Ramos (cell line): ENCODE results near the gene HOXD11.

ENCODE experiments used
- in situ Hi-C: fragments of 300-500 bp; cut with MboI; formaldehyde crosslinking; loops from one replicate; pipeline ENCODE4 v1.14.3; 2022; ENCODE audit warnings: low sequenced_read_pairs; ENCODE audit not compliant: unreplicated experiment

The HOXD11 gene

DNA sequence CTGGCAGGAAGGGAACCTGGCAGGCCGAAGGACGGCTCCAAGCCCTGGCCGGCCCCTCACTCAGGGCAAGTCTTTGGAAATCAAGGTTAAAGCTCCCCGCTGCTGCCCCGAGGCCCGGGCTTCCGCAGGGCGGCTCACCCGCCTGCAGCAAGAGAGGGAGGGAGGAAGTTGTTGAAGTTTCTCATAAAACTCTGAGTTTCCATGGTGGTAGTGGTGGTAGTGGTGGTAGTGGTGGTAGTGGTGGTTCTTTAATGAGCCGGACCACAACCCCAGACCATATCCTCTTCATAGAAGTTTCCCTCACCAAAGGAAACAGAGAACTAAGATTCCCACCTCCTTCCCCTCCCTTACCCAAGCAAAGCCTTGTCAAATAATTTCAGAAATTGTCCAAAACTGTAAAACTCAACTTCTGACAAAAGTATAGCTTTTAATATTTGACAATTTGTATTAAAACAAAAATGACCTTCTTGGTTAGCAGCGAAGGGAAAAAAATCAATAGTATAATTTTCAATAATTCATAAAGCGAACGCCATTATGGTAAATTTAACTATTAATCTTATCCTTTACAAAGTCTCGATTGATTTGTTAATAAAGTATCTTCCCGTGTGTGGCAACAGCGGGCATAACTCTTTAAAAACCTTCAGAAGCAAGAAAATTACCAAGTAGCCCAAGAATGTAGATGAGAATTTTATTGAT, 8.0 kb downstream of the HOXD11 start:
- in situ Hi-C loops = loop anchor here (25.0 kb wide), 1 partner anchor 753 kb away; no protein-coding TSS in a partner anchor

DNA sequence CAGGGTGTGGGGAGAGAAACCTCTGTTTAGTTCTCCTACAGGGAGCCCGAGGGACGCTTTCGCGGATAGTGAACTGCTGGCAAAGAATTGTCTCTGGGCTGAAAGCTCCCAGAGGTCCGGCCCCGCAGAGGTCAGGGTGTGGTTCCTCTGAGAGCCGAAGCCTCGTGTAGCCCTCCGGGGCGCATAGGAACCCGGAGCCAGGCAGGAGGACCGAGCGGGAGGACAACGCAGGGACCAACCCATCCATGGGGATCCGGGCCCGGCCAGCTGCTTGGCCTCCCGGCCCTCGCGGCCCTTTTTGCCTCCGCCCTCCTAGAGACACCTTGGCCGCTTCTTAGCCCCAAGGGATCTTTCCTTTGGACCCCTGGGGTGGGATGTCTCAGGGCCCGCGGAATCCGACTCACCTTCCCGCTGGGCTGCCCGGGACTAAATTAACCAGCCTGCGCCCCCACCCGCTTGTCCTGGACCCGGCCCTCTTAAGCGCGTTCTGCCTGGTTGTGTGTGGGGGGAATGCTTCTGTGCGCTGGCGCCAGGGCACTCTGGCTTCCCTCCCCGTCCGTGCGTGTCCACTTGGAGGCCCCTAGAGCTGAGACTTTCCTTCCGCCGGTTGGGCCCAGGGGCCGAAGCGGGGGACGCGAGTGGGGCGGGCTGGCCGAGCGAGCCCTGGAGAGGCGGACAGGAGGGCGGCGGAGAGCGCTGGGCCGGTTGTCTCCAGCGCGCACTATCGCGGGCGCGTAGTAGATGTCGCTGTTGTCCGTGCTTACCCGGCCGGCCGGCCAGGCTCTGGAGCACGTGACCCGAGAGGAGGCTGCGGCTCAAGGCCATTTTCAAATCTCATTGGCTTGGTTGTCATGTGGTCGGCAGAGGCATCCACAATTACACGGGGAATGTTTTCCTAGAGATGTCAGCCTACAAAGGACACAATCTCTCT, 9.1 kb downstream of the HOXD11 start, which contains the start of gene HOXD10:
Gene HOXD10 (plus strand): TSS at position 896 of the 931 bp plus-strand sequence. CDS start 56 bp downstream, outside the sequence.
- in situ Hi-C loops = loop anchor here (25.0 kb wide), 1 partner anchor 754 kb away; no protein-coding TSS in a partner anchor

DNA sequence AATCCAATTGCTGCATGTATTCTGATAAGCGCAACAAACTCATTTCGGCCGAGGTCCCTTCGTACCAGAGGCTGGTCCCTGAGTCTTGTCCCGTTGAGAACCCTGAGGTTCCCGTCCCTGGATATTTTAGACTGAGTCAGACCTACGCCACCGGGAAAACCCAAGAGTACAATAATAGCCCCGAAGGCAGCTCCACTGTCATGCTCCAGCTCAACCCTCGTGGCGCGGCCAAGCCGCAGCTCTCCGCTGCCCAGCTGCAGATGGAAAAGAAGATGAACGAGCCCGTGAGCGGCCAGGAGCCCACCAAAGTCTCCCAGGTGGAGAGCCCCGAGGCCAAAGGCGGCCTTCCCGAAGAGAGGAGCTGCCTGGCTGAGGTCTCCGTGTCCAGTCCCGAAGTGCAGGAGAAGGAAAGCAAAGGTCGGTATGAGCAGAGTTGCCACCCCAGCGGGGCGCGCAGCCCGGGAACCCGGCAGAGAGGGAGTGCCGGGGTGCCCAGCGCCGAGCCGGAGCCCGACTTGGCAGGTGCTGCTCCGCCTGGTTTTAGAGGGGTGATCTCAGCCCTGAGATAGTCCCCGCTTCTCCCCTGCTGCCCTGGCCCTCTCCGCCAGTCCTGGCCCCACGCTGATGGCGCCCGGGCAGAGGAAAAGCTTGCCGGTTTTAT, 10.2 kb downstream of the HOXD11 start:
- in situ Hi-C loops = loop anchor here (25.0 kb wide), 1 partner anchor 755 kb away; no protein-coding TSS in a partner anchor

DNA sequence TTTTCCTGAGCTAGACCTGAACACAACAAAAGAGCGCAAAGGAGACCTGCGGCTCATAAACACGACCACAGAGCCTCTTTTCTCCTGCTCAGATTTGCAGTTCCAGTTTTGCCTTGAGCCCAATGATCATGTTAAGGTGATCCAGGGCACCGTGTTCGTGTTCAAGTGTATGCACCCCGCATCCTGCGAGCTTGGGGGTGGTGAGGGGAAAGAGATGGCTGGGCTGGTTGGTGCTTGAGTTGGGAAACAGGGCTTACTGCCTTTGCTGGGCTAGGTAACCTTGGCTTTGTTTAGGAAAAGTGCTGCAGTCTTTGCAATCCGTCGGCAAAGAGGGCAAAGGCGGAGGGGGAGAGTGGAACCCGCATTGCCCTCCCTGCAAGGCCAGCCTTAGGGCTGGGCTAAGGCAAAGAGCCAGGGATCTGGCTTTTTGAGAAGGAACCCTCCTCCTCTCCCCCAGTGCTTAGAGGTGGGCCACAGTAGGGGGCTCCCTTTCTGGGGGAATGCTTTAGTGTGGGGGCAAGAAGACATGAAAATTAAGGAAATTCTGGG, 10.8 kb downstream of the HOXD11 start:
- in situ Hi-C loops = loop anchor here (25.0 kb wide), 1 partner anchor 756 kb away; no protein-coding TSS in a partner anchor

DNA sequence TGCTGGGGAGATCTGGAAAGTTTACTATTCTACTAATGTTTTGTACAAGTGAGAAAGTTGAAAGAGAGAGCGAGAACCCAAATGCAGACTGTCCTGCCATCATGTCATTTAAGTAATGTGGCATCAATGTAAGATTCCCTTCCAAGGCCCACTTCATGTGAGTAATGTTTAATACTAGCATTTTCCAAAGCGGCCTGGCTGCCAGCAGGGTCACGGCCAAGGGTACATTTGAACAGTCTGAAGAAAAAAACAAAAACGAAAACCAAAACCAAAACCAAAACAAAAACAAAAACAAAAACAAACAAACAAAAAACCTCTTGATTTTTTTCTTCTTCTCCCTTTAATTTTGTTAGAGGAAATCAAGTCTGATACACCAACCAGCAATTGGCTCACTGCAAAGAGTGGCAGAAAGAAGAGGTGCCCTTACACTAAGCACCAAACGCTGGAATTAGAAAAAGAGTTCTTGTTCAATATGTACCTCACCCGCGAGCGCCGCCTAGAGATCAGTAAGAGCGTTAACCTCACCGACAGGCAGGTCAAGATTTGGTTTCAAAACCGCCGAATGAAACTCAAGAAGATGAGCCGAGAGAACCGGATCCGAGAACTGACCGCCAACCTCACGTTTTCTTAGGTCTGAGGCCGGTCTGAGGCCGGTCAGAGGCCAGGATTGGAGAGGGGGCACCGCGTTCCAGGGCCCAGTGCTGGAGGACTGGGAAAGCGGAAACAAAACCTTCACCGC, 11.7 kb downstream of the HOXD11 start:
- in situ Hi-C loops = loop anchor here (25.0 kb wide), 1 partner anchor 756 kb away; no protein-coding TSS in a partner anchor

DNA sequence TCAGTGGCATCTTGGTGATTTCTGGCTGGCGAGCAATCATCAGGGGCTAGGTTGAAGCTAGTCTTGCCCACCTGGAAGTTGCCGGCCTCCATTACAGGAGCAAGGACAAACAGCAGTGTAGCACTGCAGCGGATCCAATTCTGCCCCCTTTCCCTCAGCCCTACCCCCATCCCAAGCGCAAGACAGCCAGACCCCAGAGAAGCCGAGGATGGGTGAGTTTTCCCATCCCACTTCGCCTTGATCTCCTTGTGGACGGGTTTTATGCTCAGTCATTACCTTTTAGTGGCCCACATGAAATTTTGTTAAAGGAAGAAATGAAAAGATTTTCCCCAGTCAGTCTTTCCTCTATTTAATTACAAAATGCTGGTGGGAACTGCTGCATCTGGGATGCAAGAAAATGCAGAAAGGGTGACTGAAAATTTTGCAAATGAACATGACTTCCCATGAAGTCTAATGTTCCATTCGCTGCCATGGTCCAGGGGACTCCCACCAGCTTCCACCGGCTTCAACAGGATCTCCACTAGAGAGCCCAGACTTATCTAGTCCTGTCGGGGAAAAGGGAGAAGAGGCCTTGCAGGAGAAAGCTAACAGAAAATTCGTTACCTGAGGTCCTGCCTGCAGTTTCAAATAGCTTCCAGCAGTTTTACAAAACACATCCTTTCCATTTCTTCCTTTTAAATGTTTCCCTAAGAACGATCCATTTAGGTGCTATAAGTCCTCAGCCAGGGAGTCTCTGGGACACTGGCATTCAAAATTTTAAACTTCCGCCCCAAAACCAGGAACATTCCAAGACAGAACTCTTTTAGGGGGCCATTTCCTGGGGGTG, 13.5 kb downstream of the HOXD11 start:
- in situ Hi-C loops = loop anchor here (10.0 to 25.0 kb wide), 3 partner anchors 424 to 758 kb away; no protein-coding TSS in a partner anchor

DNA sequence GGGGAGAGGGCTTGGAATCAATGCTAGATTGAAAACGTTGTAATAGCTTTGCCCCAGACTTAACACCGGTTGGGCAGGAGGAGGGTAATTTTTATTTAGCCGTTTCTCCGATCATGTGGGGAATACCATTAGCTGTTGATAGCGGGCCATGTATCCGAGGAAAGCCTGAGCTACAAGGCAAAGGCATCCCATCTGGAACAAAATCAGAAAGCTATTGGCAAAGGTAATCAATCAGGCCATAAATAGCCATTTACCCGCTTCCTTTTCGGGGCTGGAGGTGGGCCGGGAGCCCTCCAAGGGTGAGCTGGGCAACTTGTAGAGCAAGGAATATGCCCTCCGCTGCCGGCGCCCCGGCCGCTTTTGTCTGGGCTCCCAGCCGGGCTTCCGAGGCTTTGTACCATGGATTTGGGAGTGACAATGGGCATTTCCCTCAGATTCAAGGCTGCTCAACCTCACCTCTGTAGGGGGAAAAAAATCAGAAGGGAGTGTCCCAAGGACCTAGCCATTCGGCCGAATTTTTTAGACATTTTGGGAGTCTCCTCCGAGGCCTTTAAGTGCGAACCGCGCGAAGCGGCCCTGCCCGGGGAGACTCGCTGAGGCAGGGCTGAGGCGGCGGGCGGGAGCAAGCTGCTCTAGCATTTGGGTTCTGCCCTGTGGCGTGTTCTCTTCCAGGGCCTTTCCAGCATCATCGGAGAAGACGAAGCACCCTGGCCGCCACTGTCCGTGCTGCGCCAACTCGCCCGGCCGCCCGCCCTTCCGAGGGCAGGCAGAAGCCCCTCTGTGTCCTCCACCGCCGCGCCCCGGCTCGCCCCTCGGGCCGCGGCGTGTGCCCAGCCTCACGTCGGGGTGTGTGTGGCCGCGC, 14.3 kb downstream of the HOXD11 start:
- in situ Hi-C loops = loop anchor here (10.0 to 25.0 kb wide), 3 partner anchors 423 to 759 kb away; no protein-coding TSS in a partner anchor

DNA sequence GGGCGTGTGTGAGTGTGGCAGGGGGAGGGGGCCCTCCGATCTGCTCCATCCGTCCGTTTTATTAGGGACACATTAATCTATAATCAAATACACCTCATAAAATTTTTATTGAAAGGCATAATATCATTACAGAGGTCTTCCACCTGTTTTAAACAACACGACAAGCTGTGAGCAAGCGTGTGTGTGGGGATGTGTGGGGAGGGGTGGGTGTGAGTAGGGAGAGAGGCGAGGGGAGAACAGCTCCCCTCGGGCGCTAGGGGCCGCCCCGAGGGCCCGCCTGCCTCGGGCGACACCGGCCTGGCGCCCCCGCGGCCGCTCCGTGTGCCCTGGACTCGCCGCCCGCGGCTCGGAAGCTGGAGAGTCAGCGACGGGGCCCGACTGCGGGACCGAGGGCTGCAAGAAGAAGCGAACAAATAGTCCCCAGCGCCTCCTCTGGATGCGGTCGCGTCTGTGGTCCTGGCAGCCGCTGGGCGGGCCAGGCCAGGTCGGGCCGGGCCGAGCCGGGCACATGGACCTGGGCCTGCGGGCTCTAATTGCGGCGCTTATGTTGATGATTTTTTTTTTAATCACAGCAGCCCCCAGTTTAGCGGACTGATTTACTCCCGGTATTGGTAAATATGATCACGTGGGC, 15.1 kb downstream of the HOXD11 start:
- in situ Hi-C loops = loop anchor here (10.0 to 25.0 kb wide), 3 partner anchors 423 to 760 kb away; no protein-coding TSS in a partner anchor

DNA sequence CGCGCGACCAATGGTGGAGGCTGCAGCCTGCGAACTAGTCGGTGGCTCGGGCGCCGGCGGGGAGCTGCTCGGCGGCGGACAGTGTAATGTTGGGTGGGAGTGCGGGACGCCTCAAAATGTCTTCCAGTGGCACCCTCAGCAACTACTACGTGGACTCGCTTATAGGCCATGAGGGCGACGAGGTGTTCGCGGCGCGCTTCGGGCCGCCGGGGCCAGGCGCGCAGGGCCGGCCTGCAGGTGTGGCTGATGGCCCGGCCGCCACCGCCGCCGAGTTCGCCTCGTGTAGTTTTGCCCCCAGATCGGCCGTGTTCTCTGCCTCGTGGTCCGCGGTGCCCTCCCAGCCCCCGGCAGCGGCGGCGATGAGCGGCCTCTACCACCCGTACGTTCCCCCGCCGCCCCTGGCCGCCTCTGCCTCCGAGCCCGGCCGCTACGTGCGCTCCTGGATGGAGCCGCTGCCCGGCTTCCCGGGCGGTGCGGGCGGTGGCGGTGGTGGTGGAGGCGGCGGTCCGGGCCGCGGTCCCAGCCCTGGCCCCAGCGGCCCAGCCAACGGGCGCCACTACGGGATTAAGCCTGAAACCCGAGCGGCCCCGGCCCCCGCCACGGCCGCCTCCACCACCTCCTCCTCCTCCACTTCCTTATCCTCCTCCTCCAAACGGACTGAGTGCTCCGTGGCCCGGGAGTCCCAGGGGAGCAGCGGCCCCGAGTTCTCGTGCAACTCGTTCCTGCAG, 15.8 kb downstream of the HOXD11 start, which contains the start of gene HOXD9:
Gene HOXD9 (plus strand): TSS at position 37 of the 728 bp plus-strand sequence. CDS start 50 bp downstream, at position 87.
- in situ Hi-C loops = loop anchor here (10.0 to 25.0 kb wide), 3 partner anchors 422 to 761 kb away; no protein-coding TSS in a partner anchor

DNA sequence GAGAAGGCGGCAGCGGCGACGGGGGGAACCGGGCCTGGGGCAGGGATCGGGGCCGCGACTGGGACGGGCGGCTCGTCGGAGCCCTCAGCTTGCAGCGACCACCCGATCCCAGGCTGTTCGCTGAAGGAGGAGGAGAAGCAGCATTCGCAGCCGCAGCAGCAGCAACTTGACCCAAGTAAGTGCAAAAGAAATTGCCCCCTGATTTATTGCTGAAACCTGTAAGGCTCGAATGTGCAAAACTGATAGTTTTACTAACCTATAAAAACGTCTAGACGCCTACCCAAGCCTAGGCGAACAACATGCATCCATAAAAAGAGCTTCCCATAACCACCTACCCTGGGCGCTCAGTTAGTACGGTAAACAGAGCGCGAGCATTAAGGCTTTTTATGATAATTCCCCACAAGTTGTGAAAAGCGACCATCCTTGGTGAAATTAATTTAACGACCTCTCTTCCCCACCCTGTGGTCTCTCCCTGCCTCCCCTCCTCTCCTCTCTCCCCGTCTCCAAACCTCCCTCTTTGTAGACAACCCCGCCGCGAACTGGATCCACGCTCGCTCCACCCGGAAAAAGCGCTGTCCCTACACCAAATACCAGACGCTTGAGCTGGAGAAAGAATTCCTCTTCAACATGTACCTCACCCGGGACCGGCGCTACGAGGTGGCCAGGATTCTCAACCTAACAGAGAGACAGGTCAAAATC, 16.5 kb downstream of the HOXD11 start:
- in situ Hi-C loops = loop anchor here (10.0 to 25.0 kb wide), 3 partner anchors 421 to 761 kb away; no protein-coding TSS in a partner anchor

DNA sequence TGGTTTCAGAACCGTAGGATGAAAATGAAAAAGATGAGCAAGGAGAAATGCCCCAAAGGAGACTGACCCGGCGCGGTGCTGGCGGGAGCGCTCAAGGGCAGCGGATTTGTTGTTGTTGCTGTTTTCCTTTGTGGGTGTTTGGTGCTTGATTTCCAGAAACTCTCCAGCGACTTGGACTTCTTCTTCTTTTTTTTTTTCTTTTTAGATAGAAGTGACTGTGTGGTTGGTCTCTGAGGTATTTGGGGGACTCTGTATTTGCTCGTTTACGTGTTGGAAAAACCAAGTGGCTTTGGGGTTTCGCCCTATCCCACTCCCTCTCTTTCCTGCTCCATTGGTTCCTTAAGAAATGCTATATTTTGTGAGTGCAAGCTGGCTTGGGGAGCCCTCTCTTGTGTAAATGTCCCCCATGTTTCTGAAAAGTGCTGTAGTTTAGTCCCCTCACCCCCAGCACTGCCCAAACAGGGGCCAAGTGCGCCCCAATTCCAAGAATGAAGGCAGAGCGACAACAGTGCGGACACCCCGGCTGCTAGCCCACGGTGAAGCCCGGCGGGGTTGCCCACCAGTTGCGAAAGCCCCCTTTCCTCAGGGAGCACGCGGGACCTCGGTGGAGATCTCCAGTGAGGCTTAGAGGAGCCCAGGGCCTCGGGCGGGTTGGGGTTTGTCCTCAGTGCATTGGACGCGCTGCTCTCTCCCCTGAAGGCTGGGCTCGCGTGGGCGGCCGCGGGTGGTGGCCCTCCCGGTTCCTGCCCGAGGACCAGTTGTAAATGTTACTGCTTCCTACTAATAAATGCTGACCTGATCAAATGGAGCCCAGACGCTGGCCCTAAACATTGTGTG, 17.2 kb downstream of the HOXD11 start:
- in situ Hi-C loops = loop anchor here (10.0 to 25.0 kb wide), 3 partner anchors 420 to 762 kb away; no protein-coding TSS in a partner anchor

DNA sequence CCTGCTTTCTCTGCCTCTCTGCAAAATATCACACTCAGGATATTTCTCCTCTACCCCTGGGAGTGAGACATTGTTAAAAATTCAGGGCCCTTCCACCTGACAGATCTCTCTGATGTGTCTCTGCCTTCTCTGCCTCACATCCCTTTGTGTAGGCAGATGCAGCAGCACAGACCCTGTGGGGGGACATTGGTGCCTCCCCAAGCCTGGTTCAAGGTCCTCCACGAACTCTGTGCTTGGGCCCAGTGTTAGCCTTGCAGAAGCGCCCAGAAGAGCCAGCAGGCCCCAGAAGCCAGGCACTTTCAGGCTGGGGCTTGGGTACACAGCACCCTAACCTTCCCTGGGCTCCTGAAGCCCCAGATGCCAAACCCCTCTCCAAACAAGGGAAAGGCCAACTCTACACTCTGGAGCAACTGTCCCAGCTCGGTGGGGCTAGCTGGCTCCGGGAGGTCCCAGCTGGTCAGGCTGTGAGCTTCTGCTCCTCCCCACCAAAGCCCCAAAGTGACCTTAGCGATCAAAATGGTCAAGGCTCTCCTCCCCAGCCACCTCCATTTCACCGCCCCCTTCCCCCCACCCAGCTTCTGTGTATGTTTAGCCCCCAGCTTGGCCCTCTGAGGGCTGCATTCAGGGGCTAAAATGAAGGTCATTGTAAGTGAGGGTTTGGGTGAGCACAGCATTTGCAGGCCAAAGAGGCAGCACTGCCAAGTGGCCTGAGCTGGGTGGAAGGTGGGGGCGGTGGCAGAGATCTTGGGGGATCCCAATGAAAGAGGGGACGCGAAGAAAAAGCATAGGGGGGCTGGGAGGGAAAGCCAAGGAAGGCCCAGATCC, 18.1 kb downstream of the HOXD11 start:
- in situ Hi-C loops = loop anchor here (10.0 to 25.0 kb wide), 5 partner anchors 420 to 1012 kb away; no protein-coding TSS in a partner anchor

DNA sequence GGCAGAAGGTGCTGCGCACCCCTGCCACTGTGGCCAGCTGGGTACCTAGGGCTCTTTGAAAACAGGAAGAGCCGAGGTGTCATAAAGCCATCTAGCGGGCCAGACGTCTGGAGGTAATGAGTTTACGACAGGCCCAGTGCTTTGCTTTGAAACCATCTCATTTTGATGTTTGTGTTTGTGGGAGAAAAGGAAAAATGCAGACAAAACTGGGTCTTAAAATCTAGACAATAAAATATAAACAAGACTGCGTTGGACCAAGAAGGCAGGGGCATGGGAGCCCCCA, 18.6 kb downstream of the HOXD11 start:
- in situ Hi-C loops = loop anchor here (10.0 to 25.0 kb wide), 4 partner anchors 419 to 1012 kb away; no protein-coding TSS in a partner anchor
